ENCODE measurements around the gene PCSK6.

PCSK6 gene

GRCh38 chr15:101326462-101327146 lies 162.9 kb downstream of the PCSK6 start:
- DNase-seq (ENCODE audit: low read depth), result no peak

DNA sequence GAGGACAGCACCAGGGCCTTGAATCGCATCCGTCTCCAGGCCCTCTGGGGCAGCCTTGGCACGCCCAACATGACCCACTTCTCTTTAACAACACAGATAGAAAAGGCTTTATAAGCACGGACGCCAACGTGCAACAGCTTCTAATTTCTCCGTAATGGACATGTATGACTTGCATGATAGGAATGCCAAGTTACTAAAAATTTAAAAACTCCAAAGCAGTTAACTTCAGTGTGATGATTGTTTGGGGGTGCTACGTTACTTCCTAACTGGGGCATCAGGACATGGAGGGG lies 163.5 kb downstream of the PCSK6 start:
- DNase-seq (ENCODE audit: low read depth), result no peak

DNA sequence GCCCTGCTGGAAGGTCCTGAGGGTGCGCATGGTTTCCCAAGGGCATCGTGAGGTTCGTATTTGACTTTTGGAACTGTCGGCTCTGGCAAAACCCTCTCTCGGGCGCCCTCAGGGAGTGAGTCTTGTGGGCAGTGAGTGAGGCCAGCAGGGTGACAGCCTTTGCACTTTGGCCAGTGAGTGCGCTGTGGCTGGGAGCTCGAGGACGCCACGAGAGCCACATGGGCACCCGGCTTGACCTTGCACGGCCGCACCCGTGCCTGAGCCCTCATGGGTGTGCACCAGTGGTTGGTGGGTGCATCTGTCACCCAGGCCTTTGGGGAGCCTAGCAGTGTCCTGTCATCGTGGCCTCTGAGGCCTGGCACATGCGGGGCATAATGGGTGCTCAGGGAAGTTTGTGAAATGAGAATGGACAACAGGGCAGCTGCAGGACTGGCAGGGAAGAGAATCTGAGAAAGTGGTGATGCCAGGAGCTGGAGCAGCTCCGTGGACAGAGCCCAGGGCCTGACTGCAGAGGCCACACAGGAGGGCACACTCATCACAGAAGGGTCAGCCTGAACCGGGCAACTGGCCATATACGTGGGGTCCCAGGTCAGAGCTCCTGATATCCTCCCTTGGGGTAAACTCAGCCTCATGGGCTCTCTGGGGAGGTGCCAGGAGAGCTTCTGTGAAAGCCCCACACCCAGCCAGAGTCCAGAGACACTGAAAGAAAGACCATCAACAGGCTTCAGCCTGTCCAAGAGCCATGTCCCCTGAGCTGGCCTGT lies 164.1 kb downstream of the PCSK6 start:
- no peak for DNase-seq (ENCODE audit: low read depth)

GRCh38 chr15:101324524-101325177 lies 164.9 kb downstream of the PCSK6 start:
- no peak for DNase-seq (ENCODE audit: low read depth)

DNA sequence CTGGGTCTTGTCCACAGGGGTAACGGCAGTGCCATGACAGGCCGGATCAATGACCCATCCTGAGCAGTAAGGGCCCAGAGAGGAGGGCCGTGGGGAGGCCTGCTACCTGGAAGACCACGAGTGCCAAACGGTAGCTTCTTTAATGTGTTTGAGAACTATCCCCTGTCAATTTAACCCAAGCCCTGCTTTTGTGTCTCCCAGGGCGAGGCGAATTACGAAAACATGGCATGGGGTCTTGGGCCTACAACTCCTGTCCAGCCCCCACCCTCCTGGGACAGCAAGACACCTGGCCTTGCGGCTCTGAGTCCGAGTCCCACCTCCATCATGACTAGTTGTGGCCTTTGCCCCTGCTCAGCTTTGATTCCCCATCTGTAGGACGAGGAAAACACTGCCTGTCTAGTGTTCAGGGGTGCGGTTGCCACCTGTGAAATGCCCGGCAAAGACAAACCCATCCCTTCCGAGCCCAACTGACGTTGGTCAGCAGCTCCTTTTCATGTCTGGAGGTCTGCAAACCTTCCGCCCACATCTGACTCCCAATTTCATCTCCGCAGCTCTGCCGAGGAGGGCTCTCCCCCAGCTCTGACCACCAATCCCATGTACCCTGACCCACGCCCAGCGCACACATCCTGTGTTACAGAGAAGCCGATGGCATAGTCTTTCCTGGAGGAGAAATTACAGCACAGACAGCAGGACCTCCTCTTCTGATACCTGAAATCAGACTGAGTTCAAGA lies 165.5 kb downstream of the PCSK6 start:
- no peak for DNase-seq (ENCODE audit: low read depth)

DNA sequence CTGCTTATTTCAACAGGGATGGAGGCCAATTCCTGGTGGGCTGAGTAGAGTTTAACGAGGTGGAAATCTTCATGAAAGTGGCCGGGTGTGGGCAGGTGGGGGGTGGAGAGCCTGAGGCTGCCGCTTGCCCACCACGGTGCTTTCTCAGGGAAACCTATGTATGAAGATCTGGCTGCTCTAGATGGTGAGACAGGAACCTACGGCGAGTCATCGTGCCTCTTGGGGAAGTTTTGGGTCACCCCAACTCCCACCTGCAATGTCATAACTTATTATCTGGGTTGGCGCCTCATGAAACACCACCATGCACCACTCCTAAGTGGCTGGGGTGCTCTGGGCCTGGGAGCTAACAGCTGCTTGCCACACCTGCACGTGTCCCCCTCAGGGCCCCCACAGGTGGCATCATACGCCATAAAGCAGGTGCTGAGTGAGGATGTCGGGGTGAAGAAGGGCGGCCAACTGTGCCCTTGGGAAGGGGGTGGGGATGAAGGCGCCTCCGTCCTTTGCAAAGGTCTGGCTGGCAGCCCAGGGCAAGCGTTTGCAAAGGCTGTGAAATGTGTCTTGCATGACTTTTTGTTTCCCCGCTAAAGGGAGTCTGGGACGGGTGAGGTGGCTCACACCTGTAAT lies 166.5 kb downstream of the PCSK6 start:
- DNase-seq (ENCODE audit: low read depth), result no peak

GRCh38 chr15:101322016-101322695 lies 167.4 kb downstream of the PCSK6 start:
- DNase-seq (ENCODE audit: low read depth), result no peak

DNA sequence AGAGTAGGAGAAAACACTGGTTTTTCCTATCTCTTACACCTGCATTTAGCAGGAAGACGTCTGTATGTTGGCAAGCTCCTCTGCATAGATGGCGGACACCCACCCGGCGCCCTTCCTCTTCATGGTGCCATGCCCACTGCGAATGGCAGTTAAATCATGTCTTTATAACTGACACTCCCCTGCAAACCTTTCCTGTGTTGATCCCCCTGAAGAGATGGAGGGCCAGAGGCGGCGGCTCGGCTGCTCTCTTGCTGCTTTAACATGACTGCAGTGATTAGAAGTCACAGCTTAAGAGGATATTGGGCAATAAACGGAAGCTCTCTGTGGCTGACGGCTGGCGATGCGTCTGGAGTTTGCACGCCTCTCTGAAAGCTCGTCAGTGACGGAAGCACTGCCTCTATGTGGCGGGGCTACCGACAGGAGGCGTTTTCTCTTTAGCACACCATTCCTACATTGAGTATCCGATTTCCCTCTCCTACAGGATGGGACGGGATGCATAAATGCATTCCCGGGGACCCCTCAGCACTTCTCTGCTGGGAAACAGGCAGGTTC lies 168.9 kb downstream of the PCSK6 start:
- peak; percentile 51 for DNase-seq (ENCODE audit: low read depth)

GRCh38 chr15:101318839-101319238 lies 170.7 kb downstream of the PCSK6 start:
- DNase-seq (ENCODE audit: low read depth), result no peak

- DNase-seq (ENCODE audit: low read depth), result no peak
Measured at GRCh38 chr15:101318147-101318819, 171.2 kb downstream of the PCSK6 start.

DNA sequence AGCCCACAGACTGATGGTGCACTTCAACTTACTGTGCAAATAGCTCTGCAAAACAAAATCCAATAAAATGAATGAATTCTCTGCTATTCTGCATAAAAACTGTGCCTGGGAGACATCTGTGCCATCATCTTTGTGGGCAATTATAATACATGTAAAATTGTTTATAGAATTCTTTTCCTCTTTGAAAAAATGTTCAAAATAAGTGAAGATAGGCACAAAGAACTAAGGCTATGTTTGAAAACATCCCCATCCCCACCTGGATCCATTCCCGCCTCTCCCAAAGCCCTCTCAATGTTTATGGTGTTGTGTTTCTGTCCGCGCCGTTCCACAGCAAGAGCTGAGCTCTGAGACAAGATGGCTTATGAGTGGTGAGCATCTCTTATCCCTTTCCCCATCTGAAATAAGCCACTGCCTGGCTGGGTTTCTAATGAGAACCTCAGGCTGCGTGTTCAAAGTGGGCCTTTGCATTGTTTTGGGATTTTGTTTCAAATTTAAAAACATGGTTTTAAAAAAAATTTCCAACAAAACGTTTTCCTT lies 172.1 kb downstream of the PCSK6 start:
- no peak for DNase-seq (ENCODE audit: low read depth)

- DNase-seq (ENCODE audit: low read depth), result no peak
Measured at GRCh38 chr15:101316529-101316928, 173.0 kb downstream of the PCSK6 start.

DNA sequence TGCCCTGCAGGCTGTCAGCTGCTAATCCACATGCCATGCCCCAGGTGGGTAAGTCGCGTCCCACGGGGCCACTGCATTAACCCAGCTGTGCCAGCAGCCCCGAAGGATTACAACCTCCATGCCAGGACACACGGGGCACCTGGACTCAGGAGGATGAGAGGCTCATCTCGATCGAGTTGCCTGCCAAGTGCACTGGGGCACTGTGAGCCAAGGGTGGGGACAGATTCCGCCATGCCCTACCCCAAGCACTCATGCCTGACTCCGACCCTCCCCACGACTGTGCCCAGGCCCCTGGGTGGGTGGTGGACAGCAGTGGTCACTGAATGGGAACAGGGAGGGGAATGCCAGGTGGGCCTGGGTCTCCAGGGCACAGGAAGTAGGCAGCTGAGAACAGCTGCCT lies 173.8 kb downstream of the PCSK6 start:
- DNase-seq (ENCODE audit: low read depth), result no peak

GRCh38 chr15:101314336-101315125 lies 175.0 kb downstream of the PCSK6 start:
- DNase-seq (ENCODE audit: low read depth), result no peak

- no peak for DNase-seq (ENCODE audit: low read depth)
Measured at GRCh38 chr15:101313041-101313761, 176.3 kb downstream of the PCSK6 start.

DNA sequence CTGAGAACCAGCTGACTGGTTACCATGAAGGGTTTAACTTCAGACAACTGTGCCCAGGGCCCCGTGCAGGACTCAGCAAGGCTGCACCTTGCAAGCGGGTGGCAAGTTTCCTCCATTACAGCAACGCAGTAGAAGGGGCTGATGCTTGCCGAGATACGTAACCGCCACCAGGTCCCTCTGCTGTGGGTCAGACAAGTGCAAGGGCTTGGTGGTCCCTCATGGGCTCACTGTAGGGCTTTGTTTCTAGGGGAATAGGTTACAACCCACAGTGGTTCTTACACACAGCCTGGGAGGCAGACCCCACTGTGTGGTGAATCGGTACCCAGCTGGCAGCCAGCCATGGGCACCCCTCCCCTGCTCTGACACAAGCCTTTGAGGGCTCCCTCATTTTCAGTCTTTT lies 179.0 kb downstream of the PCSK6 start:
- no peak for DNase-seq (ENCODE audit: low read depth)

GRCh38 chr15:101310161-101310480 lies 179.4 kb downstream of the PCSK6 start:
- DNase-seq (ENCODE audit: low read depth), result no peak

DNA sequence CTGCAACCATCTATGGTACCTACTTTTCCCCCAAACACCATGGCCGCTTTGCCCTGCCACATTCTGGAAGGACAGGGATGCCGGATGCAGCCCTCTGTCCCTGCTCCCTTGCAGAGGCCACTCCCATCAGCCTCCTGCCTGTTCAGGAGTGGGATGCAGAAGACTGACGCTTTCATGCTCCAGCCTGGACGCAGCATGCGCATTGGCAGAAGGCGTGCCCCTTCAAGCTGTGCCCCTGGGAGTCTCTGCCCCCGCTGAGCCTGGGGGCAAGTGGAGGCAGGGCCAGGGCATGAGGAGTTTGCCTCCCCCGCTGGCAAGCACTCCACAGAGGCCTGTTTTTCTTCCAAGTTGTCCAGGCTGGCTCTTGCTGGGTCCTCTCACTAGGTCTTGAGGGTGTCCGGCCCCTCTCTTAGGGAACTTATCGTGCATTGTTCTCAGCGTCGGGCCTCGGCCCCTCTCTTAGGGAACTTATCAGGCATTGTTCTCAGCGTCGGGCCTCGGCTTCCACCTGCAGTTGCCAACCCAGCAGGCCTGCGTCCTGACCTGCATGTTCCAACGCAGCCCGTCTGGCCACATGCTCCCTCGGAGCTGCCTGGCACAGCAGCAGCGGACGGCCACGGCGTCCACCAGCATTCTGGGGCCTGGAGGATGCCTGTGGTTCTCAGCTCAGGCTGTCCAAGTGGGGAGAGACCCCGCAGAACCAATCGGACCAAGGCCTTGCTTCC lies 179.9 kb downstream of the PCSK6 start:
- DNase-seq (ENCODE audit: low read depth), result no peak
